ENCODE results near the gene MBD4.
"Not testable (repeated sequence)": the region's sequence is repeated elsewhere in the genome, so short reads cannot be mapped to it uniquely, and the experiment has no call there.

Gene MBD4

GRCh38 chr3:129439817-129440617, at the start of gene MBD4, which contains the start of gene IFT122:
TSS of gene MBD4 (minus strand) at chr3:129439948. CDS start at chr3:129439833, 115 bp downstream.
TSS of gene IFT122 (plus strand) at chr3:129440224. CDS start at chr3:129440331, 107 bp downstream.
- peak; percentile 98 for DNase-seq (ENCODE audit: low spot score)

- DNase-seq (ENCODE audit: low spot score), result not testable (repeated sequence)
These were observed 49.5 kb upstream of the MBD4 start for GRCh38 chr3:129489258-129489657.

- not testable (repeated sequence) for DNase-seq (ENCODE audit: low spot score)
These were observed 48.2 kb upstream of the MBD4 start for GRCh38 chr3:129487868-129488335.

GRCh38 chr3:129487183-129487867, 47.6 kb upstream of the MBD4 start:
- no peak for DNase-seq (ENCODE audit: low spot score)

- no peak for DNase-seq (ENCODE audit: low spot score)
These were observed 46.9 kb upstream of the MBD4 start for GRCh38 chr3:129486664-129487035.

- DNase-seq (ENCODE audit: low spot score), result no peak
These were observed 46.2 kb upstream of the MBD4 start for GRCh38 chr3:129485721-129486663.

GRCh38 chr3:129485146-129485545, 45.4 kb upstream of the MBD4 start:
- not testable (repeated sequence) for DNase-seq (ENCODE audit: low spot score)

- no peak for DNase-seq (ENCODE audit: low spot score)
These were observed 44.1 kb upstream of the MBD4 start for GRCh38 chr3:129483870-129484269.

- no peak for DNase-seq (ENCODE audit: low spot score)
These were observed 43.0 kb upstream of the MBD4 start for GRCh38 chr3:129482721-129483120.

GRCh38 chr3:129481766-129482332, 42.1 kb upstream of the MBD4 start:
- DNase-seq (ENCODE audit: low spot score), result no peak

- not testable (repeated sequence) for DNase-seq (ENCODE audit: low spot score)
These were observed 41.5 kb upstream of the MBD4 start for GRCh38 chr3:129481225-129481765.

- DNase-seq (ENCODE audit: low spot score), result no peak
These were observed 36.8 kb upstream of the MBD4 start for GRCh38 chr3:129476586-129476985.

- DNase-seq (ENCODE audit: low spot score), result no peak
These were observed 36.1 kb upstream of the MBD4 start for GRCh38 chr3:129475863-129476262.

- DNase-seq (ENCODE audit: low spot score), result no peak
These were observed 35.4 kb upstream of the MBD4 start for GRCh38 chr3:129474984-129475804.

GRCh38 chr3:129473769-129474152, 34.0 kb upstream of the MBD4 start:
- DNase-seq (ENCODE audit: low spot score), result no peak

GRCh38 chr3:129473067-129473768, 33.5 kb upstream of the MBD4 start:
- DNase-seq (ENCODE audit: low spot score), result no peak

- DNase-seq (ENCODE audit: low spot score), result no peak
These were observed 31.1 kb upstream of the MBD4 start for GRCh38 chr3:129470861-129471260.

GRCh38 chr3:129469026-129469425, 29.3 kb upstream of the MBD4 start:
- DNase-seq (ENCODE audit: low spot score), result no peak

- DNase-seq (ENCODE audit: low spot score), result no peak
These were observed 28.2 kb upstream of the MBD4 start for GRCh38 chr3:129467932-129468331.

- no peak for DNase-seq (ENCODE audit: low spot score)
These were observed 24.0 kb upstream of the MBD4 start for GRCh38 chr3:129463716-129464115.

All from SW480 (cell line).